Measurements from ENCODE around the gene HDAC4.

- TF ChIP-seq CTCF (IDR thresholded peaks at IDR 0.05; ENCODE audit: poor library complexity): no peak
- no peak for TF ChIP-seq EZH2 (IDR thresholded peaks at IDR 0.05; ENCODE audit: borderline replicate concordance)
Observed at GRCh38 chr2:239022437-239023260, 378.2 kb downstream of the HDAC4 start.
